Activated CD8-positive, alpha-beta T cell treated with anti-CD3 and anti-CD28 coated beads for 36 hours (primary cell): ENCODE measurements around the gene DCAF5. TPM values are rescaled to one million over a fixed set of nuclear protein-coding genes. Genes with fewer than 3 reads are reported as not detected.

Source experiments
- ATAC-seq: fragments of 200-7000 bp; cut with Tn5 transposase; one replicate; pipeline ENCODE4 v1.10.0; 2021; ENCODE audit warnings: mild to moderate bottlenecking, moderate library complexity
- CTCF ChIA-PET: fragments of 350-600 bp; sonication (Branson Sonifier 250); formaldehyde crosslinking; loops from one replicate; lab custom pipeline; 2021; ENCODE audit warnings: antibody characterized with exemption; lab: Charles Lee
- POLR2A ChIA-PET: fragments of 350-600 bp; sonication (Branson Sonifier 250); formaldehyde crosslinking; loops from one replicate; lab custom pipeline; 2021; ENCODE audit warnings: antibody characterized with exemption; lab: Charles Lee
- DNase-seq: peaks from one replicate; pipeline ENCODE4 v3.0.0-alpha.2; 2020
- H3K27ac Mint-ChIP-seq: one replicate; pipeline ENCODE4 v1.8.0; 2021; ENCODE audit warnings: mild to moderate bottlenecking, mixed read lengths
- H3K27me3 Mint-ChIP-seq: one replicate; pipeline ENCODE4 v1.8.0; 2021; ENCODE audit warnings: mixed read lengths
- H3K36me3 Mint-ChIP-seq: one replicate; pipeline ENCODE4 v1.8.0; 2021; ENCODE audit warnings: low read depth, mixed read lengths
- H3K4me1 Mint-ChIP-seq: one replicate; pipeline ENCODE4 v1.8.0; 2021; ENCODE audit warnings: low read depth, mixed read lengths
- H3K4me3 Mint-ChIP-seq: one replicate; pipeline ENCODE4 v1.8.0; 2021; ENCODE audit warnings: mild to moderate bottlenecking, moderate library complexity, mixed read lengths
- H3K9me3 Mint-ChIP-seq: one replicate; pipeline ENCODE4 v1.8.0; 2021; ENCODE audit warnings: mixed read lengths
- intact Hi-C: fragments of 100-400 bp; cut with micrococcal nuclease; formaldehyde crosslinking; loops from one replicate; pipeline ENCODE4 v1.10.0; 2022
- total RNA-seq, 2 experiments: library from RNA; stranded (reverse); gene quantifications; one replicate each; pipeline ENCODE4 v1.2.3, GENCODE V29; 2021
- TF ChIP-seq, protein P1 (sequence below): fragments of 200-600 bp; IDR thresholded peaks from one replicate; pipeline ENCODE4 v1.8.0; 2022; ENCODE audit warnings: antibody characterized with exemption, mild to moderate bottlenecking

Gene DCAF5
- total RNA-seq, 2 experiments from 2014 or later = 34.3 to 36.5 TPM

DNA sequence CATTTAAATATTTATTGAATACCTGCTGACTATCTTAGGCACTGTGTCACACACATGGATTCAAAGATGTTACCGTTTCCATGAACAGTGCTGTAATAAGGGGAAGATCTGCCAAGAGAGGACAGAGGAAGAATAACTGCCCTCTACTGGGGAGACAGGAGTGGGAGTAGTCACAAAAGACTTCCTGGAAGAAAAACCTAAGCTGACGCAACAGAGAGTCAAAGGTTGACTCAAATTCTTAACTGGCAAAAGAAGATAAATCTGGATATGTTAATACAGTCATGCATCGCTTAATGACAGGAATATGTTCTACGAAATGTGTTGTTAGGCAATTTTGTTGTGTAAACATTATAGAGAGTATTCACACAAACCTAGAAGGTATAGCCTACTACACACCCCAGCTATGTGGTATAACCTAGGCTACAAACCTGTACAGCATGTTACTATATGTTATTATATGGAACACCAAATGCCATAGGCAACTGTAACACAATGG lies 51.5 kb downstream of the DCAF5 start:
- intact Hi-C loops = no loop called here
- CTCF ChIA-PET = interaction anchor here (0.6 to 4.0 kb wide), 6 partner anchors 9 to 238 kb away, joined by 3 to 40 read pairs (median 4); no protein-coding TSS in a partner anchor
- POLR2A ChIA-PET = no interaction called here
- Mint-ChIP-seq H3K4me1 (peaks cover 13% of the 10 kb centered on the region), H3K9me3 (no peaks in the 10 kb centered on the region), H3K27ac (peak overlapping the region; percentile 88), H3K36me3 (peaks cover 5% of the 10 kb centered on the region), H3K27me3 (no peaks in the 10 kb centered on the region), H3K4me3 (no peak overlapping the region)
- DNase-seq = peak; percentile 19
- TF ChIP-seq, protein P1, sequence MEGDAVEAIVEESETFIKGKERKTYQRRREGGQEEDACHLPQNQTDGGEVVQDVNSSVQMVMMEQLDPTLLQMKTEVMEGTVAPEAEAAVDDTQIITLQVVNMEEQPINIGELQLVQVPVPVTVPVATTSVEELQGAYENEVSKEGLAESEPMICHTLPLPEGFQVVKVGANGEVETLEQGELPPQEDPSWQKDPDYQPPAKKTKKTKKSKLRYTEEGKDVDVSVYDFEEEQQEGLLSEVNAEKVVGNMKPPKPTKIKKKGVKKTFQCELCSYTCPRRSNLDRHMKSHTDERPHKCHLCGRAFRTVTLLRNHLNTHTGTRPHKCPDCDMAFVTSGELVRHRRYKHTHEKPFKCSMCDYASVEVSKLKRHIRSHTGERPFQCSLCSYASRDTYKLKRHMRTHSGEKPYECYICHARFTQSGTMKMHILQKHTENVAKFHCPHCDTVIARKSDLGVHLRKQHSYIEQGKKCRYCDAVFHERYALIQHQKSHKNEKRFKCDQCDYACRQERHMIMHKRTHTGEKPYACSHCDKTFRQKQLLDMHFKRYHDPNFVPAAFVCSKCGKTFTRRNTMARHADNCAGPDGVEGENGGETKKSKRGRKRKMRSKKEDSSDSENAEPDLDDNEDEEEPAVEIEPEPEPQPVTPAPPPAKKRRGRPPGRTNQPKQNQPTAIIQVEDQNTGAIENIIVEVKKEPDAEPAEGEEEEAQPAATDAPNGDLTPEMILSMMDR = peak; percentile 69
- ATAC-seq = peak; percentile 90

DNA sequence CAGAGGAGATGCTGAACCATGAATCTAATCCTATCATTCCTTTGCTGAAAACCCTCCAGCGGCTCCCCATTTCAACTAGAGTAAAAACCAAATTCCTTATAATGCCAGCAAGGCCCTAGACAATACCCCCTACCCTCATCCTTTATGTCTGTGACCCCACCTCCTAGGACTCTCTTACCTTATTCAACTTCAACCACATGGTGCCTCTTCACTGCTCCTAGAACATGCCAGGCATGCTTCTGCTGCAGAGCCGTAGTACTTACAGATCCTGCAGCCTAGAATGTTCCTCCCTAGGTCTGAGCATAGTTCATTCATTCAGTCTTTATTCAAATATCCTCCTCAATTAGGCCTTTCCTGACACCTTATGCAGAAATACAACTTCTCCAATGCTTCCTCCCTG lies 54.9 kb downstream of the DCAF5 start:
- TF ChIP-seq, protein P1 = no peak
- Mint-ChIP-seq H3K36me3 (peaks cover 2% of the 10 kb centered on the region), H3K4me3 (no peak overlapping the region), H3K4me1 (peaks cover 28% of the 10 kb centered on the region), H3K27ac (no peak overlapping the region), H3K27me3 (no peaks in the 10 kb centered on the region), H3K9me3 (no peaks in the 10 kb centered on the region)
- ATAC-seq (no peak), DNase-seq (no peak)
- POLR2A ChIA-PET = no interaction called here
- intact Hi-C loops = no loop called here
- CTCF ChIA-PET = interaction anchor here (1.6 to 2.9 kb wide), 2 partner anchors 10 to 186 kb away, joined by 9 to 14 read pairs; no protein-coding TSS in a partner anchor

DNA sequence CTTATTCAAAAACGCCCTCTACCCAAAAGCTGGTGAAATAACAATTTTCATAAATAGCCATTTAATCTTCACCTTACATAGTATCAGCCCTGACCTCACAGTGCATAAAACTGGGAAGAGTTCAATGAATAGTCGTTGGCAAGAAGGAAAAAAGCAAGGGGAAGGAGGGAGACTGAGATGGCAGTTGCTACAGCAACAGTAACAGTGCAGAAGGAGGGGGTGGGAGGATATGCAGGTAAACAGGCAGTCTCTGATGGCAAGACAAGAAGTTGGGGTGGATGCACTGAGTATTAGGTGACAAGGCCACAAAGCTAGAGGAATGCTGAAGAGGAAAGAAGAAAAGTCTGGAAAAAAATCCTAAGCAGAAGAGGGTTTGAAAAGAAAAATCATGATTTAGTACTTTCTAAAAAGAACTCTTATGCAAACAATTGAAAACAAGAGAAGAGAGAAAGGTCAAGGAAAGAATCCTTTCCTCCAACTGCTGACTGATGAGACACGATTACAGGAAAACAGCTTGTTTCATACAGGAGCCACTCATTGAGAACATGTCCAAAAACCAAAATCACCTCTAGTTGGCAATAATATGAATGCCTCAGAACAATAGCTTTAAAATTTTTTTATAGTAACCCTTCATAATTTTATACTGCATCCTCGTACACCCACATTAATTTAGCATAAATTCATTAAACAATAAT lies 56.0 kb downstream of the DCAF5 start:
- TF ChIP-seq, protein P1 = no peak
- Mint-ChIP-seq H3K9me3 (no peaks in the 10 kb centered on the region), H3K4me1 (peaks cover 31% of the 10 kb centered on the region), H3K27me3 (no peaks in the 10 kb centered on the region), H3K4me3 (no peak overlapping the region), H3K27ac (no peak overlapping the region), H3K36me3 (peaks cover 2% of the 10 kb centered on the region)
- intact Hi-C loops = no loop called here
- ChIA-PET CTCF (interaction anchor here (0.8 to 2.9 kb wide), 3 partner anchors 11 to 185 kb away, joined by 3 to 14 read pairs (median 9); no protein-coding TSS in a partner anchor), POLR2A (interaction anchor here (1.0 kb wide), 1 partner anchor 79 kb away, joined by 3 read pairs; no protein-coding TSS in a partner anchor)
- no peak for ATAC-seq
- no peak for DNase-seq

DNA sequence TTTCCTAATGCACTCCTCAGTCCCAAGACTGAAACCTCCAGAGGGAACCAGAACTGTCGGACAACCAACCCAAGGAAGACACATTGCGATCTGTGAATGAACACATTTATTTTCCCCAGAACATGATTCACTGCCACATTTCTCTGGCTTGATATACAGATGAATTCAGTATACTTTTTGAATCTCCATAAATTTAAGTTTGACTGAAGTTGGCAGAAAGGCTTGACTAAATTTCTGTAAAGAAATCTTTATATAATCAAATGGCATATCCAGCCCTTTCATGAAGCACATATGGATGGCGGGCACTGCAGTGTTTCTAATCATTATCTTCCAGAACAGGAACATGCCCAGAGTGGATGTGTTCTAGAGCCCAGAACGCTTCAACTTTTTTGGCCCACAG lies 56.7 kb downstream of the DCAF5 start:
- no peaks in the 10 kb centered on the region for H3K27me3 Mint-ChIP-seq
- TF ChIP-seq, protein P1 = no peak
- peaks cover 25% of the 10 kb centered on the region for H3K4me1 Mint-ChIP-seq
- ChIA-PET CTCF (interaction anchor here (2.9 kb wide), 1 partner anchor 11 kb away, joined by 14 read pairs; no protein-coding TSS in a partner anchor), POLR2A (interaction anchor here (1.0 kb wide), 1 partner anchor 78 kb away, joined by 3 read pairs; no protein-coding TSS in a partner anchor)
- H3K36me3 Mint-ChIP-seq = peaks cover 7% of the 10 kb centered on the region
- intact Hi-C loops = no loop called here
- no peaks in the 10 kb centered on the region for H3K9me3 Mint-ChIP-seq
- no peak overlapping the region for H3K4me3 Mint-ChIP-seq
- no peak overlapping the region for H3K27ac Mint-ChIP-seq
- DNase-seq (no peak), ATAC-seq (no peak)

DNA sequence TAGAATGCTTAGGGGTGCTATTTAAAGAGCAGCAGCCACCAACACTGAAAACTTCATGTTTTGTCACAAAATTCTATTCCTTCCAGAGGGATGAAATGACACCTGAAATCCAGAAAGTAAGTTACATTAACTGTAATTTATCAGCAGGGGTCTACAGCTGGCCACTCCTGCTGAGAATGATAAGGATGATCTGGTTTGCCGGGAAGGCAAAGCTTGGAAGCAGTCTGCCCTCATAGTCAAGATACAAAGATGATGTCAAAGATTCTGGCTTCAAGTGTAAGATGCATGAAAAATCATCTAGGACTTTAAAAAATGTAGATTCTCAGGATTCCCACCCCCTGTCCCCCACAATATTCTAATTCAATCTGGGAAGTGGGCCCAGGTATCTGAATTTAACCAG lies 58.4 kb downstream of the DCAF5 start:
- no peak overlapping the region for H3K4me3 Mint-ChIP-seq
- no peak overlapping the region for H3K27ac Mint-ChIP-seq
- CTCF ChIA-PET = interaction anchor here (1.3 to 2.8 kb wide), 4 partner anchors 13 to 232 kb away, joined by 3 to 14 read pairs (median 8); no protein-coding TSS in a partner anchor

More for the DNA sequence above, 58.4 kb downstream of the DCAF5 start:
- DNase-seq = no peak
- POLR2A ChIA-PET = interaction anchor here (0.8 to 1.4 kb wide), 2 partner anchors 15 to 38 kb away, joined by 3 to 4 read pairs; no protein-coding TSS in a partner anchor
- no peak for ATAC-seq
- peaks cover 9% of the 10 kb centered on the region for H3K36me3 Mint-ChIP-seq
- H3K4me1 Mint-ChIP-seq = peaks cover 20% of the 10 kb centered on the region
- intact Hi-C loops = loop anchor here (5.0 kb wide), 1 partner anchor 182 kb away; no protein-coding TSS in a partner anchor
- TF ChIP-seq, protein P1 = no peak
- no peaks in the 10 kb centered on the region for H3K27me3 Mint-ChIP-seq
- H3K9me3 Mint-ChIP-seq = no peaks in the 10 kb centered on the region
